Heart right ventricle (tissue), 16 donors: ENCODE measurements around the gene CMKLR1. TPM values are rescaled to one million over a fixed set of nuclear protein-coding genes. Genes with fewer than 3 reads are reported as not detected.

Source experiments
- ATAC-seq, 8 donors: fragments of 200-7000 bp; cut with Tn5 transposase; one replicate each; pipeline ENCODE4 v1.9.1; 2020; ENCODE audit warnings: mild to moderate bottlenecking in 8 of 8, moderate library complexity in 8 of 8, moderate number of reproducible peaks in 1 of 8
- DNase-seq, 2 donors: peaks; one replicate each; pipeline ENCODE4 v3.0.0-alpha.2; 2020
- H3K27ac ChIP-seq, 10 donors: fragments of 200-600 bp; sonication (generic) in 2 of 10; one replicate each; pipeline versions ENCODE4 v1.5.0 to v1.8.0; 2020 to 2022; ENCODE audit warnings: mild to moderate bottlenecking in 3 of 10
- H3K27me3 ChIP-seq, 7 donors: fragments of 200-600 bp; one replicate each; pipeline ENCODE4 v1.8.0; 2021 to 2022; ENCODE audit warnings: mild to moderate bottlenecking in 2 of 7
- H3K36me3 ChIP-seq, 9 donors: fragments of 200-600 bp; sonication (generic) in 1 of 9; one replicate each; pipeline versions ENCODE4 v1.5.0 to v1.8.0; 2020 to 2022; ENCODE audit warnings: mild to moderate bottlenecking in 2 of 9
- H3K4me1 ChIP-seq, 9 donors: fragments of 200-600 bp; sonication (generic) in 1 of 9; one replicate each; pipeline versions ENCODE4 v1.5.0 to v1.8.0; 2020 to 2022; ENCODE audit warnings: mild to moderate bottlenecking in 4 of 9
- H3K4me3 ChIP-seq, 10 donors: fragments of 200-600 bp; sonication (generic) in 2 of 10; one replicate each; pipeline versions ENCODE4 v1.5.0 to v1.8.0; 2020 to 2022; ENCODE audit warnings: mild to moderate bottlenecking in 7 of 10, moderate library complexity in 2 of 10
- H3K9me3 ChIP-seq, 11 donors: fragments of 200-600 bp in 10 of 11; sonication (generic) in 2 of 11; one replicate each; pipeline versions ENCODE4 v1.5.0 to v1.8.0; 2013 to 2022; ENCODE audit warnings: mild to moderate bottlenecking in 2 of 11, control low read depth in 1 of 11, moderate library complexity in 1 of 11
- WGBS, 2 donors: extraction: QIAGEN DNeasy Blood & Tissue Kit; methylation state at CpG; one replicate each; pipeline ENCODE4 v1.1.7; 2013; ENCODE audit warnings: inconsistent platforms in 1 of 2; 5-methylcytosine and 5-hydroxymethylcytosine counted together
- intact Hi-C, 10 donors: fragments of 100-400 bp; cut with DNase I; formaldehyde crosslinking; loops; one replicate each; pipeline versions ENCODE4 v1.11.1 to v1.14.2; 2022
- polyA plus RNA-seq, 2 donors: library from polyadenylated mRNA; stranded (reverse); fragments of 200-250 nt; gene quantifications; one replicate each; pipeline ENCODE4 v1.2.3, GENCODE V29; 2013
- total RNA-seq, 10 donors: library from RNA; stranded (reverse); fragmentation: NEBNext Ultra II Directional in 3 of 10; extraction: Animal tissue kit (Norgen Biotek cat#: 25700) in 3 of 10; gene quantifications; one replicate each; pipeline versions ENCODE4 v1.2.1 to v1.2.4, GENCODE V29; 2021 to 2023
- TF ChIP-seq, protein P1 (sequence below), 9 donors: fragments of 200-600 bp; sonication (generic) in 2 of 9; IDR thresholded peaks; one replicate each; pipeline versions ENCODE4 v1.5.0 to v1.8.0; 2021 to 2022; ENCODE audit warnings: antibody characterized with exemption in 9 of 9, mild to moderate bottlenecking in 5 of 9, moderate library complexity in 1 of 9
- donor health status: Arrhythmogenic right ventricular cardiomyopathy.
- donor health status: ischemic (EF 13 %, LVEDD 7.1; RV severe dilation, severe dysfunction).
- donor health status: healthy with polysubstance abuse.
- donor health status: DM: no; HTN: yes; CAD: no.
- donor health status: DM: no; HTN: no; CAD: no.
- donor health status: ischemic (EF 25% LVEDD 6.9; RV normal size, moderate dysfunction).
- donor health status: ischemic (EF 25% LVEDD 5.7; RV mildly dilated, moderate dysfunction).
- donor health status: healthy.
- donor health status: DM: yes; HTN: yes; CAD: no.
- donor health status: Ischemic cardiomyopathy.
- donor health status: ischemic (EF 35%, LVEDD 5.7; RV mildly dilated, moderate dysfunction).
- donor health status: nonischemic (EF 11% LVEDD 7.7; RV severe dilation, severe dysfunction).
- donor health status: DM: yes; HTN: yes; CAD: no.
- donor health status: PGD.
- donor health status: ischemic (EF 29% LVEDD 5.4; RV normal size, mild dysfunction).
- donor health status: nonischemic (EF 23%, LVEDD 6.1; RV moderate dilation, normal function).

Gene CMKLR1
- total and polyA plus RNA-seq, 12 donors = 2.2 to 24.0 (median 5.1) TPM

DNA sequence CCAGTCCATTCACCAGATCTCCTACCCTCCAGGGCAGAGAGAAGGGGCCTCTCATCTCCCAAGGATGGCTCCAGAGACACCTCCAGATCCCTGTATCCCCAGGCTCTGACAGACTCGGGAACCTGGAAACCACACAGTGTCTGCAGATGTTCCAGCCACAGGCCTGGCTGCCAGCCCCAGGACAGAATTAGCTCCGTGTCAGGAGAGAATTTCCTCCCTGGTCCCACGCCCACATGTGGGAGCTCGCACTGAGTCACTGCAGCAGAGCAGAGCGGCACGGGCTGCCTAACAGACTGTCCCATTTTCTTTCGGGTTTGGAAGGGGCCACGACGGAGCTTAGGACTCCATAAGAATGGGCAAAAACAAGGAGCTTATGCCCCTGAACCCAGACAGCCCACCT, 33.6 kb downstream of the CMKLR1 start:
- H3K27ac ChIP-seq = peak overlapping the region; percentile 39 to 95 (median 86)
- peak; percentile 76 to 92 (median 85) for ATAC-seq
- WGBS, 2 donors = 5 to 6% methylated on average over 9 of the region's 9 CpGs
- H3K36me3 ChIP-seq = no peaks in the 10 kb centered on the region
- no peaks in the 10 kb centered on the region for H3K27me3 ChIP-seq
- TF ChIP-seq, protein P1, sequence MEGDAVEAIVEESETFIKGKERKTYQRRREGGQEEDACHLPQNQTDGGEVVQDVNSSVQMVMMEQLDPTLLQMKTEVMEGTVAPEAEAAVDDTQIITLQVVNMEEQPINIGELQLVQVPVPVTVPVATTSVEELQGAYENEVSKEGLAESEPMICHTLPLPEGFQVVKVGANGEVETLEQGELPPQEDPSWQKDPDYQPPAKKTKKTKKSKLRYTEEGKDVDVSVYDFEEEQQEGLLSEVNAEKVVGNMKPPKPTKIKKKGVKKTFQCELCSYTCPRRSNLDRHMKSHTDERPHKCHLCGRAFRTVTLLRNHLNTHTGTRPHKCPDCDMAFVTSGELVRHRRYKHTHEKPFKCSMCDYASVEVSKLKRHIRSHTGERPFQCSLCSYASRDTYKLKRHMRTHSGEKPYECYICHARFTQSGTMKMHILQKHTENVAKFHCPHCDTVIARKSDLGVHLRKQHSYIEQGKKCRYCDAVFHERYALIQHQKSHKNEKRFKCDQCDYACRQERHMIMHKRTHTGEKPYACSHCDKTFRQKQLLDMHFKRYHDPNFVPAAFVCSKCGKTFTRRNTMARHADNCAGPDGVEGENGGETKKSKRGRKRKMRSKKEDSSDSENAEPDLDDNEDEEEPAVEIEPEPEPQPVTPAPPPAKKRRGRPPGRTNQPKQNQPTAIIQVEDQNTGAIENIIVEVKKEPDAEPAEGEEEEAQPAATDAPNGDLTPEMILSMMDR (IDR thresholded peaks at IDR 0.05) = peak in 2 of 9 donors; percentile 8 to 12
- peak overlapping the region in 6 of 10 donors; percentile 1 to 42 (median 28) for H3K4me3 ChIP-seq
- peak; percentile 88 to 92 for DNase-seq
- no peaks in the 10 kb centered on the region for H3K9me3 ChIP-seq
- intact Hi-C loops = no loop called here
- H3K4me1 ChIP-seq = peaks cover 35 to 96% (median 70%) of the 10 kb centered on the region in 9 donors

DNA sequence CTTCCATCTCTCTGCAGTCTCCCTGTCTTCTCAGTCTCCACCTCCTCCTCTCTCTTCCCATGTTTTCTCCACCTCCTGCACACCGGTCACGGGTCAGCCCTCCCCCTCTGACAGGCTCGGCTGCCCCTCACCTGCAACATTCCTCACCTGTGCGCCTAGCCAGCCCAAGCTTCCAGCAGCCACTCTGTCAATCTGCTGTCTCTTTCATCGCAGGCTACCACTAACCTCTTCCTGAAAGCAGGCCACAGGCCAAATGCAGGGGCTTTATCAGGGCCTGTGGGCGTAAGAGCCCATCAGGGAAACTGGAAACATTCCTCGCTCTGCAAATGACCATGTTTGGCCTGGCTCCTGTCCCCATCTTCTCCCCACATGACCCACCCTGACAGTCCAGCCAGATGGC, 34.5 kb downstream of the CMKLR1 start:
- no peak for DNase-seq

DNA sequence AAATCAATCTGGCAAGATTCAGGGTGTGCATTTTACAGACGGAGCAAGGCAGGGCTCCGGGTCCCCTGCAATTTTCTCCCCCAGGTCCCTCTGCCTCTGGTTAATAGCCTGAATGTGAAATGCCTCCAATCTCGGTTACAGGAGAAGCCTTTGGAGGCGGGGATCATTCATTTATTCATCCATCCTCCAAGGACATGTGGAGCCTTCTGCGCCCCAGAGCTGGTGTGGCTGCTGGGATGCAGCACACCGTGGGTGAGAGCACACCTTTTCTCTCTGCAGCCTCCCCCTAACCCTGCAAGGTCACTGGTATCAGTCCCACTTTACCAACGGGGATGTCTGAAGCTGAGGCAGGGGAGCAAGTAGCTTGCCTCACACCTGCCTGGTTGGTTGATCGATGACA, 35.4 kb downstream of the CMKLR1 start:
- ATAC-seq (no peak), DNase-seq (no peak)
- WGBS, 2 donors = 82 to 83% methylated on average over 8 of the region's 8 CpGs
- H3K27me3 ChIP-seq = no peaks in the 10 kb centered on the region
- no peaks in the 10 kb centered on the region for H3K9me3 ChIP-seq
- TF ChIP-seq, protein P1 (IDR thresholded peaks at IDR 0.05) = no peak
- H3K4me3 ChIP-seq = no peak overlapping the region
- peaks cover 35 to 98% (median 68%) of the 10 kb centered on the region in 9 donors for H3K4me1 ChIP-seq
- intact Hi-C loops = loop anchor here in 1 of 10 donors (5.0 kb wide), 2 partner anchors 34 to 154 kb away; partner anchors contain the start of gene CMKLR1
- H3K27ac ChIP-seq = peak overlapping the region; percentile 39 to 95 (median 86)
- H3K36me3 ChIP-seq = no peaks in the 10 kb centered on the region

More for the DNA sequence above, 34.5 kb downstream of the CMKLR1 start:
- no peak overlapping the region for H3K4me3 ChIP-seq
- no peaks in the 10 kb centered on the region for H3K36me3 ChIP-seq
- 56 to 61% methylated on average over 7 of the region's 7 CpGs for WGBS, 2 donors
- H3K27ac ChIP-seq = peak overlapping the region; percentile 39 to 95 (median 86)
- H3K27me3 ChIP-seq = no peaks in the 10 kb centered on the region
- H3K4me1 ChIP-seq = peaks cover 35 to 98% (median 70%) of the 10 kb centered on the region in 9 donors
- no peaks in the 10 kb centered on the region for H3K9me3 ChIP-seq
- TF ChIP-seq, protein P1 (IDR thresholded peaks at IDR 0.05) = no peak
- intact Hi-C loops = loop anchor here in 1 of 10 donors (5.0 kb wide), 2 partner anchors 33 to 153 kb away; partner anchors contain the start of gene CMKLR1
- peak in 1 of 8 donors; percentile 12 for ATAC-seq

DNA sequence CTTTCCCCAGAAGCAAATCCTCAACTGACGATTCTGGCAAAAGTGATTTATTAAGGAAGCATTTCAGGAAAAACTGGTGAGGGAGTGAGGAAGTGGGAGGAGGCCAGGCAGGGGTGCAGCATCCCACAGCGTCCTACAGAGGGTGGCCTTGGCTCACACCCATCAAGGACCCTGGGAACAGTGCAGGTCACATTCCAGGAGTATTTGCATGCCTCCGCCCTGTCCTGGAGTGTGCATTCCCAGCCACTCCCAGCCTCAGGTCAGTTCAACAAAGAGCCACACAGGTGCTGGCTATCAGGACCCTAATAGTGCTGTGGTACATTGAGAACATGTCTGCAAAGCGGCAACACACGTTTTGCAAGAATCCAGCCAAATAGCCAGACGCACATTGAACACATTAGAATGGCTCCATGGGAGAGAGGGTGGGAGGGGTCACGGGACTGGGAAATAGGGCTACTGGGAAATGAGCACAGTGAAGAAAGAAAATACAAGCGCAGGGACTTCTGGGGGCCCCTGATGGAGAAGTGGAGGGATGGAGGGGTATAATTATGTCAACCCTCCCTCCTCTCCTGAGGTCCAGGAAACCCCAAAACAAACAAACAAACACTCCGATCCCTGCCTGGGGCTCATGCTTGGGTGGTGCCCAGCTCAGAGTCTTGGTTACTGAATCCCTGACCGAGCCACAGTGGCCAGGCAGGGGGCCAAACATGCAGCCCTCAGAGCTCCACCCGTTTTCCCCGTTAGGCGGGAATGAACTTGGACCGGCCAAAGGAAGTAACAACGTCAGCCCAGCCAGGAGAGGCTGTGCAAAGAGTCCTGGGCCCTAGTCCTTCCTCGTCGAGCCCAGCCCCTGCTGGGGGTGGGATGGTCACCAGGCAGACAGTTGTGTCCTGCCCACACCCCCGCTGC, 36.5 kb downstream of the CMKLR1 start:
- H3K36me3 ChIP-seq = no peaks in the 10 kb centered on the region
- ATAC-seq (peak; percentile 65 to 86 (median 80)), DNase-seq (peak; percentile 81 to 88)
- H3K27ac ChIP-seq = peak overlapping the region; percentile 51 to 95 (median 86)
- no peaks in the 10 kb centered on the region for H3K27me3 ChIP-seq
- H3K9me3 ChIP-seq = no peaks in the 10 kb centered on the region
- TF ChIP-seq, protein P1 (IDR thresholded peaks at IDR 0.05) = peak in 4 of 9 donors; percentile 10 to 38 (median 21)
- intact Hi-C loops = loop anchor here in 1 of 10 donors (5.0 kb wide), 2 partner anchors 35 to 155 kb away; partner anchors contain the start of gene CMKLR1
- WGBS, 2 donors = 29 to 34% methylated on average over 18 of the region's 18 CpGs
- H3K4me3 ChIP-seq = no peak overlapping the region
- peaks cover 35 to 98% (median 58%) of the 10 kb centered on the region in 9 donors for H3K4me1 ChIP-seq
